Left renal pelvis (tissue), 4 donors: Measurements from ENCODE around the gene GRIN3B. TPM values are rescaled to one million over a fixed set of nuclear protein-coding genes. Genes with fewer than 3 reads are reported as not detected.

Experiments used
- DNase-seq, 4 donors: peaks; one replicate each; pipeline ENCODE4 v3.0.0-alpha.2; 2013; ENCODE audit warnings: low read depth in 4 of 4, low spot score in 3 of 4
- polyA plus RNA-seq, 4 donors: library from polyadenylated mRNA; unstranded; fragments of 120-200 nt; gene quantifications; one replicate each; pipeline ENCODE4 v1.2.1, GENCODE V29; 2013; ENCODE audit not compliant: insufficient read length in 4 of 4

GRIN3B gene
- polyA plus RNA-seq, 4 donors = 0.33 to 1.4 (median 0.69) TPM

- DNase-seq = no peak
These were observed 55.8 kb downstream of the GRIN3B start for GRCh38 chr19:1055886-1056620.

GRCh38 chr19:1057176-1057855 is 57.1 kb downstream of the GRIN3B start:
- no peak for DNase-seq

- no peak for DNase-seq
These were observed 57.9 kb downstream of the GRIN3B start for GRCh38 chr19:1058112-1058511.

Other genes with a start within 250 kb of the GRIN3B start
- 10 to 100 TPM in 1 of 4 donors, 1 to 10 TPM in 2, under 1 TPM in 1; 0.44 to 10.6 (median 6.8) TPM for gene MISP, start 249.3 kb upstream of the GRIN3B start, polyA plus RNA-seq
- gene PTBP1, start 203.0 kb upstream of the GRIN3B start, polyA plus RNA-seq = 100 to 1,000 TPM; 292 to 417 (median 389) TPM
- gene PLPPR3, start 178.5 kb upstream of the GRIN3B start, polyA plus RNA-seq = 10 to 100 TPM; 10.3 to 18.9 (median 11.4) TPM
- gene AZU1, start 172.6 kb upstream of the GRIN3B start, polyA plus RNA-seq = 1 to 10 TPM in 2 of 4 donors, under 1 TPM in 2; 0.86 to 3.6 (median 1.1) TPM
- 1 to 10 TPM in 2 of 4 donors, under 1 TPM in 2; 0.59 to 2.0 (median 1.0) TPM for gene PRTN3, start 159.4 kb upstream of the GRIN3B start, polyA plus RNA-seq
- 1 to 10 TPM in 1 of 4 donors, under 1 TPM in 1, not detected in 2; 0.48 to 1.1 TPM for gene ELANE, start 148.1 kb upstream of the GRIN3B start, polyA plus RNA-seq
- gene CFD, start 140.8 kb upstream of the GRIN3B start, polyA plus RNA-seq = 10 to 100 TPM in 1 of 4 donors, 1 to 10 TPM in 3; 2.3 to 12.9 (median 3.6) TPM
- 10 to 100 TPM; 46.5 to 86.8 (median 53.7) TPM for gene MED16, start 107.2 kb upstream of the GRIN3B start, polyA plus RNA-seq
- gene RNU6-9, start 106.9 kb upstream of the GRIN3B start, polyA plus RNA-seq = not detected
- 10 to 100 TPM; 39.3 to 61.2 (median 47.8) TPM for gene R3HDM4, start 87.2 kb upstream of the GRIN3B start, polyA plus RNA-seq
- gene KISS1R, start 83.1 kb upstream of the GRIN3B start, polyA plus RNA-seq = under 1 TPM; 0.20 to 0.98 (median 0.40) TPM
- gene ARID3A, start 74.4 kb upstream of the GRIN3B start, polyA plus RNA-seq = 10 to 100 TPM; 13.2 to 35.9 (median 19.1) TPM
- gene WDR18, start 16.1 kb upstream of the GRIN3B start, polyA plus RNA-seq = 10 to 100 TPM; 24.4 to 55.7 (median 38.7) TPM
- gene TMEM259, start 20.7 kb downstream of the GRIN3B start, polyA plus RNA-seq = 100 to 1,000 TPM in 1 of 4 donors, 10 to 100 TPM in 3; 88.4 to 138 (median 98.9) TPM
- not detected for gene RNU6-2, start 21.1 kb downstream of the GRIN3B start, polyA plus RNA-seq
- gene CNN2, start 26.2 kb downstream of the GRIN3B start, polyA plus RNA-seq = 100 to 1,000 TPM; 171 to 188 (median 182) TPM
- 10 to 100 TPM in 1 of 4 donors, 1 to 10 TPM in 3; 2.7 to 10.6 (median 7.7) TPM for gene ABCA7, start 39.7 kb downstream of the GRIN3B start, polyA plus RNA-seq
- 10 to 100 TPM in 1 of 4 donors, 1 to 10 TPM in 3; 8.2 to 14.4 (median 8.9) TPM for gene ARHGAP45, start 66.7 kb downstream of the GRIN3B start, polyA plus RNA-seq
- gene POLR2E, start 95.0 kb downstream of the GRIN3B start, polyA plus RNA-seq = 100 to 1,000 TPM; 106 to 154 (median 145) TPM
- gene GPX4, start 103.6 kb downstream of the GRIN3B start, polyA plus RNA-seq = 100 to 1,000 TPM; 141 to 267 (median 234) TPM
- gene SBNO2, start 173.8 kb downstream of the GRIN3B start, polyA plus RNA-seq = 10 to 100 TPM; 10.6 to 21.1 (median 15.1) TPM
- gene STK11, start 205.4 kb downstream of the GRIN3B start, polyA plus RNA-seq = 10 to 100 TPM; 44.9 to 65.2 (median 55.9) TPM
- 1 to 10 TPM; 1.4 to 3.5 (median 1.9) TPM for gene CBARP, start 237.6 kb downstream of the GRIN3B start, polyA plus RNA-seq
- gene ATP5F1D, start 241.3 kb downstream of the GRIN3B start, polyA plus RNA-seq = 100 to 1,000 TPM in 1 of 4 donors, 10 to 100 TPM in 3; 56.5 to 155 (median 92.1) TPM
- gene MIDN, start 248.2 kb downstream of the GRIN3B start, polyA plus RNA-seq = 10 to 100 TPM; 45.4 to 73.1 (median 48.0) TPM